WTC11 (cell line): ENCODE measurements around the gene DCLK1. TPM values are rescaled to one million over a fixed set of nuclear protein-coding genes. Genes with fewer than 3 reads are reported as not detected.

Experiments used
- ATAC-seq: fragments of 200-7000 bp; cut with Tn5 transposase; 2 replicates; pipeline ENCODE4 v1.10.0; 2021; ENCODE audit warnings: mild to moderate bottlenecking, moderate library complexity
- CTCF ChIA-PET: fragments of 300-600 bp; sonication (Branson Sonifier 250); formaldehyde crosslinking; loops from one replicate; lab custom pipeline; 2021; ENCODE audit warnings: antibody characterized with exemption; lab: Charles Lee
- POLR2A ChIA-PET: fragments of 350-600 bp; sonication (Branson Sonifier 250); formaldehyde crosslinking; loops from one replicate; lab custom pipeline; 2021; ENCODE audit warnings: antibody characterized with exemption; lab: Charles Lee
- DNase-seq: peaks from one replicate; pipeline ENCODE4 v3.0.0; 2021; ENCODE audit warnings: low spot score
- H3K27ac Mint-ChIP-seq: 2 replicates; pipeline ENCODE4 v1.8.0; 2021; ENCODE audit warnings: mixed read lengths
- H3K27me3 Mint-ChIP-seq: 2 replicates; pipeline ENCODE4 v1.8.0; 2021; ENCODE audit warnings: low read depth, mild to moderate bottlenecking, moderate library complexity, mixed read lengths
- H3K36me3 Mint-ChIP-seq: 2 replicates; pipeline ENCODE4 v1.8.0; 2021; ENCODE audit warnings: mixed read lengths
- H3K4me1 Mint-ChIP-seq: 2 replicates; pipeline ENCODE4 v1.8.0; 2022; ENCODE audit warnings: mixed read lengths
- H3K4me3 Mint-ChIP-seq: 2 replicates; pipeline ENCODE4 v1.8.0; 2021; ENCODE audit warnings: mild to moderate bottlenecking, moderate library complexity, mixed read lengths
- H3K9me3 Mint-ChIP-seq: 2 replicates; pipeline ENCODE4 v1.8.0; 2021; ENCODE audit warnings: mixed read lengths
- ATF2 ChIP-seq: sonication (generic); formaldehyde crosslinking; IDR thresholded peaks from 2 replicates; pipeline ENCODE4 v1.8.1; 2022; ENCODE audit warnings: low read depth, missing genetic modification reagents, borderline replicate concordance
- CTCF ChIP-seq: fragments of 200-600 bp; IDR thresholded peaks from 2 replicates; pipeline ENCODE4 v1.8.0; 2022; ENCODE audit warnings: antibody characterized with exemption
- ETV6 ChIP-seq: sonication (generic); formaldehyde crosslinking; IDR thresholded peaks from 2 replicates; pipeline ENCODE4 v1.8.1; 2022; ENCODE audit warnings: mild to moderate bottlenecking, missing genetic modification reagents
- FOXJ3 ChIP-seq: sonication (generic); formaldehyde crosslinking; IDR thresholded peaks from 2 replicates; pipeline ENCODE4 v1.9.0; 2021; ENCODE audit warnings: missing genetic modification reagents, mild to moderate bottlenecking, borderline replicate concordance
- FOXP1 ChIP-seq: sonication (generic); formaldehyde crosslinking; IDR thresholded peaks from 2 replicates; pipeline ENCODE4 v1.8.0; 2022; ENCODE audit warnings: missing genetic modification reagents, mild to moderate bottlenecking, moderate library complexity, borderline replicate concordance
- HMGA2 ChIP-seq: fragments of 250-450 bp; sonication (Bioruptor Pico); IDR thresholded peaks from 2 replicates; pipeline ENCODE4 v1.4.0; 2021; ENCODE audit warnings: mild to moderate bottlenecking, moderate library complexity
- NR3C1 ChIP-seq: sonication (generic); formaldehyde crosslinking; conservative IDR thresholded peaks from 2 replicates; pipeline ENCODE4 v1.8.1; 2023; ENCODE audit warnings: low read depth, mild to moderate bottlenecking, missing genetic modification reagents
- RELA ChIP-seq: sonication (generic); formaldehyde crosslinking; IDR thresholded peaks from 2 replicates; pipeline ENCODE4 v1.8.1; 2022; ENCODE audit warnings: missing genetic modification reagents, mild to moderate bottlenecking, borderline replicate concordance
- TCF7 ChIP-seq: sonication (generic); formaldehyde crosslinking; IDR thresholded peaks from 2 replicates; pipeline ENCODE4 v1.8.0; 2022; ENCODE audit warnings: mild to moderate bottlenecking, low read depth, missing genetic modification reagents, moderate library complexity
- TEAD1 ChIP-seq: sonication (generic); formaldehyde crosslinking; IDR thresholded peaks from 2 replicates; pipeline ENCODE4 v1.8.0; 2022; ENCODE audit warnings: mild to moderate bottlenecking, missing genetic modification reagents
- ZNF219 ChIP-seq: sonication (generic); formaldehyde crosslinking; IDR thresholded peaks from 2 replicates; pipeline ENCODE4 v1.8.0; 2023; ENCODE audit warnings: missing genetic modification reagents, mild to moderate bottlenecking, borderline replicate concordance
- ZNF263 ChIP-seq: sonication (generic); formaldehyde crosslinking; IDR thresholded peaks from 2 replicates; pipeline ENCODE4 v1.8.1; 2022; ENCODE audit warnings: low read depth, mild to moderate bottlenecking, moderate library complexity, missing genetic modification reagents
- ZNF317 ChIP-seq: sonication (generic); formaldehyde crosslinking; IDR thresholded peaks from 2 replicates; pipeline ENCODE4 v1.8.1; 2023; ENCODE audit warnings: low read depth, mild to moderate bottlenecking, moderate library complexity, missing genetic modification reagents, borderline replicate concordance
- ZNF416 ChIP-seq: fragments of 250-450 bp; sonication (Bioruptor Pico); IDR thresholded peaks from 2 replicates; pipeline ENCODE4 v1.9.0; 2021; ENCODE audit warnings: mild to moderate bottlenecking, inconsistent platforms
- ZNF512 ChIP-seq: sonication (generic); formaldehyde crosslinking; IDR thresholded peaks from 2 replicates; pipeline ENCODE4 v1.8.1; 2022; ENCODE audit warnings: missing genetic modification reagents, borderline replicate concordance
- ZNF532 ChIP-seq: fragments of 250-450 bp; sonication (Bioruptor Pico); IDR thresholded peaks from 2 replicates; pipeline ENCODE4 v1.9.0; 2021; ENCODE audit warnings: mild to moderate bottlenecking, borderline replicate concordance
- ZNF671 ChIP-seq: fragments of 250-450 bp; sonication (Bioruptor Pico); IDR thresholded peaks from 2 replicates; pipeline ENCODE4 v1.8.0; 2021; ENCODE audit warnings: mild to moderate bottlenecking
- total RNA-seq: library from RNA; stranded (reverse); gene quantifications from 3 replicates; pipeline ENCODE4 v1.2.3, GENCODE V29; 2021
- TF ChIP-seq, protein P1 (sequence below): sonication (generic); formaldehyde crosslinking; IDR thresholded peaks from 2 replicates; pipeline ENCODE4 v1.8.1; 2023; ENCODE audit warnings: mild to moderate bottlenecking, moderate library complexity, missing genetic modification reagents
- TF ChIP-seq, protein P2 (sequence below): sonication (generic); formaldehyde crosslinking; IDR thresholded peaks from 2 replicates; pipeline ENCODE4 v1.8.0; 2022; ENCODE audit warnings: mild to moderate bottlenecking, missing genetic modification reagents
- TF ChIP-seq, protein P3 (sequence below): fragments of 250-450 bp; sonication (Bioruptor Pico); conservative IDR thresholded peaks from 2 replicates; pipeline ENCODE4 v1.9.0; 2021; ENCODE audit warnings: mild to moderate bottlenecking

DCLK1 gene
- total RNA-seq, 1 experiment from 2014 or later: 18.5 TPM

DNA sequence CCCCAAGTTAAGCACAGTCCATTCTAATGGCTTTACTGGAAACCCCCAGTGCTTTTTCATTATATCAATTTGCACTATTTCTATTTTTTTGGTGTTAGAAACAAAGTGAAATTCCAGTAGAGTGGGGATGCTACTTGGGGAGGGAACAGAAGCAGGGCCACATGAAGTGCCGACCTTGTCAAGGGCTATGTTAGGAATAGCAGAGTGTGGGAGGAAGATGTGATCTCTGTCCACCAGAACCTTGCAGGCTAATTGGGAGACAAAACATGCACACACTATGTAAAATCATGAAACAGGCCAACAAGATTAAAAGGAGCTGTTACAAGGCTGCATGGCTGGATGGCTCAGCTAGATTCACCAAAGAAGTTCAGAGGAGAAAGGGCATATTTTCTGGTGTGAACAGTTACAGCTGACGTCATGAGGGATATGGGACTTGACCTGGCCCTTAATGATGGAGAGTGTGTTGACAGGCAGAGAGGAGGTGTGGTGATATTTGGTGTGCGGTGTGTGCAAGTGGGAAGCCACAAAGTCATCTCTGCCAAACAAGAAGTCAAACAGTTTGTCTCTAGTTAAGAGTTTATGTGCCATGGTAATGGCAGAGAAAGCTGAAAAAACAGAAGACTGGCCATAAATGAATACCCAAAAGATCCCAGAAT, 336.3 kb downstream of the DCLK1 start:
- H3K27ac Mint-ChIP-seq: no peak overlapping the region
- peaks cover 6% of the 10 kb centered on the region for H3K4me1 Mint-ChIP-seq
- H3K4me3 Mint-ChIP-seq: no peak overlapping the region
- no peaks in the 10 kb centered on the region for H3K36me3 Mint-ChIP-seq
- no peaks in the 10 kb centered on the region for H3K27me3 Mint-ChIP-seq
- ChIA-PET CTCF (no interaction called here), POLR2A (no interaction called here)
- ATAC-seq (no peak), DNase-seq (no peak)
- TF ChIP-seq HMGA2 (no peak), FOXP1 (no peak), ZNF671 (CRISPR knock-in tag) (no peak), RELA (CRISPR knock-in tag) (no peak), ATF2 (CRISPR knock-in tag) (no peak), NR3C1 (CRISPR knock-in tag) (no peak), TCF7 (CRISPR knock-in tag) (no peak), ZNF416 (no peak)
- TF ChIP-seq, protein P1, sequence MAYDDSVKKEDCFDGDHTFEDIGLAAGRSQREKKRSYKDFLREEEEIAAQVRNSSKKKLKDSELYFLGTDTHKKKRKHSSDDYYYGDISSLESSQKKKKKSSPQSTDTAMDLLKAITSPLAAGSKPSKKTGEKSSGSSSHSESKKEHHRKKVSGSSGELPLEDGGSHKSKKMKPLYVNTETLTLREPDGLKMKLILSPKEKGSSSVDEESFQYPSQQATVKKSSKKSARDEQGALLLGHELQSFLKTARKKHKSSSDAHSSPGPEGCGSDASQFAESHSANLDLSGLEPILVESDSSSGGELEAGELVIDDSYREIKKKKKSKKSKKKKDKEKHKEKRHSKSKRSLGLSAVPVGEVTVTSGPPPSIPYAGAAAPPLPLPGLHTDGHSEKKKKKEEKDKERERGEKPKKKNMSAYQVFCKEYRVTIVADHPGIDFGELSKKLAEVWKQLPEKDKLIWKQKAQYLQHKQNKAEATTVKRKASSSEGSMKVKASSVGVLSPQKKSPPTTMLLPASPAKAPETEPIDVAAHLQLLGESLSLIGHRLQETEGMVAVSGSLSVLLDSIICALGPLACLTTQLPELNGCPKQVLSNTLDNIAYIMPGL (CRISPR knock-in tag): no peak
- TF ChIP-seq, protein P2, sequence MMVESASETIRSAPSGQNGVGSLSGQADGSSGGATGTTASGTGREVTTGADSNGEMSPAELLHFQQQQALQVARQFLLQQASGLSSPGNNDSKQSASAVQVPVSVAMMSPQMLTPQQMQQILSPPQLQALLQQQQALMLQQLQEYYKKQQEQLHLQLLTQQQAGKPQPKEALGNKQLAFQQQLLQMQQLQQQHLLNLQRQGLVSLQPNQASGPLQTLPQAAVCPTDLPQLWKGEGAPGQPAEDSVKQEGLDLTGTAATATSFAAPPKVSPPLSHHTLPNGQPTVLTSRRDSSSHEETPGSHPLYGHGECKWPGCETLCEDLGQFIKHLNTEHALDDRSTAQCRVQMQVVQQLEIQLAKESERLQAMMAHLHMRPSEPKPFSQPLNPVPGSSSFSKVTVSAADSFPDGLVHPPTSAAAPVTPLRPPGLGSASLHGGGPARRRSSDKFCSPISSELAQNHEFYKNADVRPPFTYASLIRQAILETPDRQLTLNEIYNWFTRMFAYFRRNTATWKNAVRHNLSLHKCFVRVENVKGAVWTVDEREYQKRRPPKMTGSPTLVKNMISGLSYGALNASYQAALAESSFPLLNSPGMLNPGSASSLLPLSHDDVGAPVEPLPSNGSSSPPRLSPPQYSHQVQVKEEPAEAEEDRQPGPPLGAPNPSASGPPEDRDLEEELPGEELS: no peak
- TF ChIP-seq, protein P3, sequence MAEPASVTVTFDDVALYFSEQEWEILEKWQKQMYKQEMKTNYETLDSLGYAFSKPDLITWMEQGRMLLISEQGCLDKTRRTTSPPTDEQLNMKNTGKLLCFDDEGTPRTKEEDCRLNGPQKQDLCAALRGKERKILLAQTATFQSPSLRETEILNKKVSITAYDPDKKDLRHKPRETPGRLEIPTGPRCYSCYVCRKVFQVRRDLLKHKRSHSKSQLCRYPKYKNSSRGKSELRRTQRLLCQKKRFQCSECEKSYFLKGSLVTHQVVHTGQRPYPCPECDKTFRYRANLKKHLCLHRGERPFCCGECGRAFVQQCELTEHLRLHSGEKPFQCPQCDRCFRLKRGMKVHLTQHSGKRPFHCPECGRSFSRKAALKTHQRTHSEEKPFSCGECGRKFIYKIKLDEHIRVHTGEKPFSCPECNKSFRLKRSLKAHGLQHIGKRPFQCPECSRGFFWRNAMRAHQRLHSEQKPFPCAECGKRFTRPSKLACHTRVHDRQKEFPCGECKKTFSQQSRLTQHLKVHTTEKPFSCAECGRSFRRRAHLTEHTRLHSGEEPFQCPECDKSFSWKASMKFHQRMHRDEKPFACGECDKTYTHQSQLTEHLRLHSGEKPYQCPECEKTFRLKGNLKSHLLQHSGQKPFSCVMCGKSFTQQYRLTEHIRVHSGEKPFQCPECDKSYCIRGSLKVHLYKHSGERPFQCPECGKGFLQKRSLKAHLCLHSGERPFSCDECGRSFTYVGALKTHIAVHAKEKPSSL (CRISPR knock-in tag): no peak
- no peaks in the 10 kb centered on the region for H3K9me3 Mint-ChIP-seq

- Mint-ChIP-seq H3K27ac (no peak overlapping the region), H3K27me3 (no peaks in the 10 kb centered on the region), H3K36me3 (no peaks in the 10 kb centered on the region), H3K9me3 (no peaks in the 10 kb centered on the region), H3K4me3 (no peak overlapping the region), H3K4me1 (peaks cover 9% of the 10 kb centered on the region)
- POLR2A ChIA-PET: no interaction called here
- ATAC-seq: no peak
- no peak for DNase-seq
- CTCF ChIA-PET: interaction anchor here (1.1 kb wide), 1 partner anchor 24 kb away, joined by 3 read pairs; no protein-coding TSS in a partner anchor
- TF ChIP-seq CTCF (no peak), ETV6 (CRISPR knock-in tag) (no peak), ZNF512 (CRISPR knock-in tag) (no peak), ZNF532 (CRISPR knock-in tag) (no peak), ZNF317 (no peak), FOXJ3 (CRISPR knock-in tag) (no peak), ZNF263 (CRISPR knock-in tag) (no peak), ZNF219 (no peak), TEAD1 (CRISPR knock-in tag) (no peak)
Observed at GRCh38 chr13:35793823-35794222, 337.4 kb downstream of the DCLK1 start.
